Body of pancreas (tissue), 4 donors: ENCODE measurements around the gene KIZ.

Experiments
- POLR2A ChIP-seq, 3 donors: fragments of 450-650 bp; IDR thresholded peaks; one replicate each; pipeline ENCODE4 v1.6.1; 2016; ENCODE audit warnings: antibody characterized with exemption in 3 of 3, mild to moderate bottlenecking in 2 of 3
- TF ChIP-seq, protein P1 (sequence below), 7 experiments: fragments of 450-650 bp in 4 of 7; fragments of 200-600 bp in 3 of 7; sonication (generic) in 3 of 7; IDR thresholded peaks; one replicate each; pipeline ENCODE4 v1.5.1; 2016 to 2019; ENCODE audit warnings: antibody characterized with exemption in 7 of 7

DNA sequence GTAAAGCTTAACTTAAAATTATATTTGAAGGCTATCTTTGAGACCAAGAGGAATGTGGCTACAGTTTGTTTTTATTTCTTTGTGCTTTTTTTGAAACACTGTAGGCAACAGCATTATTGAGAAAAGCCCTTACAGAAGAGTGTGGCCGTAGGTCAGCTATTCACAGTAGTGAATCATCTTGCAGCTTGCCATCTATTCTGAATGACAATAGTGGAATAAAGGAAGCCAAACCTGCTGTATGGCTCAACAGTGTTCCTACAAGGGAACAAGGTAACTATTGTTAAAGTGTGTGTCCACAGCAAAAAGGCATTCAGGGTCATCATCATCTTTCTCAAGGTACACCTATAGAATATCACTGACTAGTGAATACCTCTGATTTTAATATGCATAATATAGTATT lies 88.5 kb downstream of the KIZ start:
- TF ChIP-seq, protein P1, sequence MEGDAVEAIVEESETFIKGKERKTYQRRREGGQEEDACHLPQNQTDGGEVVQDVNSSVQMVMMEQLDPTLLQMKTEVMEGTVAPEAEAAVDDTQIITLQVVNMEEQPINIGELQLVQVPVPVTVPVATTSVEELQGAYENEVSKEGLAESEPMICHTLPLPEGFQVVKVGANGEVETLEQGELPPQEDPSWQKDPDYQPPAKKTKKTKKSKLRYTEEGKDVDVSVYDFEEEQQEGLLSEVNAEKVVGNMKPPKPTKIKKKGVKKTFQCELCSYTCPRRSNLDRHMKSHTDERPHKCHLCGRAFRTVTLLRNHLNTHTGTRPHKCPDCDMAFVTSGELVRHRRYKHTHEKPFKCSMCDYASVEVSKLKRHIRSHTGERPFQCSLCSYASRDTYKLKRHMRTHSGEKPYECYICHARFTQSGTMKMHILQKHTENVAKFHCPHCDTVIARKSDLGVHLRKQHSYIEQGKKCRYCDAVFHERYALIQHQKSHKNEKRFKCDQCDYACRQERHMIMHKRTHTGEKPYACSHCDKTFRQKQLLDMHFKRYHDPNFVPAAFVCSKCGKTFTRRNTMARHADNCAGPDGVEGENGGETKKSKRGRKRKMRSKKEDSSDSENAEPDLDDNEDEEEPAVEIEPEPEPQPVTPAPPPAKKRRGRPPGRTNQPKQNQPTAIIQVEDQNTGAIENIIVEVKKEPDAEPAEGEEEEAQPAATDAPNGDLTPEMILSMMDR (IDR thresholded peaks at IDR 0.05) = no peak
- TF ChIP-seq POLR2A (IDR thresholded peaks at IDR 0.05) = no peak
